AG09319 (cell line): ENCODE data around the gene FAAH2.
"Not testable (repeated sequence)": the region's sequence is repeated elsewhere in the genome, so short reads cannot be mapped to it uniquely, and the experiment has no call there.

Source experiments
- DNase-seq: peaks from one replicate; pipeline ENCODE4 v3.0.0-alpha.2; 2010; ENCODE audit warnings: low read depth; ENCODE audit errors: extremely low read depth
- TF ChIP-seq, protein P1 (sequence below): IDR thresholded peaks from 2 replicates; pipeline ENCODE4 v1.5.1; 2011; ENCODE audit warnings: low read depth, mild to moderate bottlenecking, inconsistent platforms, low read length, moderate library complexity

Gene FAAH2

DNA sequence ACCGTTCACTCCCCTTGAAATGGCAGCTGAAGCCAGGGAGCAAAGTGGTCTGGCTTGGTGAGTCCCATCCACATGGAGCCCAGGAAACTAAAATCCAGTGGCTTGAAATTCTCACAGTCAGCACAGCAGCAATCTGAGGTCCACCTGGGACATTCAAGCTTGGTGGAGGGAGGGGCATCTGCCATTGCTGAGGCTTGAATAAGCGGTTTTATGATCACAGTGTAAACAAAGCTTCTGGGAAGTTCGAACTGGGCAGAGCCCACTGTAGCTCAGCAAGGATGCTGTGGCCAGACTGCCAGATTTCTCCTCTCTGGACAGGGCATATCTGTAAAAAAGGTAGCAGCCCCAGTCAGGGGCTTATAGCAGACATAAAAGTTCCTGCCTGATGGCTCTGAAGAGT lies 15.5 kb upstream of the FAAH2 start:
- TF ChIP-seq, protein P1, sequence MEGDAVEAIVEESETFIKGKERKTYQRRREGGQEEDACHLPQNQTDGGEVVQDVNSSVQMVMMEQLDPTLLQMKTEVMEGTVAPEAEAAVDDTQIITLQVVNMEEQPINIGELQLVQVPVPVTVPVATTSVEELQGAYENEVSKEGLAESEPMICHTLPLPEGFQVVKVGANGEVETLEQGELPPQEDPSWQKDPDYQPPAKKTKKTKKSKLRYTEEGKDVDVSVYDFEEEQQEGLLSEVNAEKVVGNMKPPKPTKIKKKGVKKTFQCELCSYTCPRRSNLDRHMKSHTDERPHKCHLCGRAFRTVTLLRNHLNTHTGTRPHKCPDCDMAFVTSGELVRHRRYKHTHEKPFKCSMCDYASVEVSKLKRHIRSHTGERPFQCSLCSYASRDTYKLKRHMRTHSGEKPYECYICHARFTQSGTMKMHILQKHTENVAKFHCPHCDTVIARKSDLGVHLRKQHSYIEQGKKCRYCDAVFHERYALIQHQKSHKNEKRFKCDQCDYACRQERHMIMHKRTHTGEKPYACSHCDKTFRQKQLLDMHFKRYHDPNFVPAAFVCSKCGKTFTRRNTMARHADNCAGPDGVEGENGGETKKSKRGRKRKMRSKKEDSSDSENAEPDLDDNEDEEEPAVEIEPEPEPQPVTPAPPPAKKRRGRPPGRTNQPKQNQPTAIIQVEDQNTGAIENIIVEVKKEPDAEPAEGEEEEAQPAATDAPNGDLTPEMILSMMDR, result no peak
- DNase-seq, result no peak

DNA sequence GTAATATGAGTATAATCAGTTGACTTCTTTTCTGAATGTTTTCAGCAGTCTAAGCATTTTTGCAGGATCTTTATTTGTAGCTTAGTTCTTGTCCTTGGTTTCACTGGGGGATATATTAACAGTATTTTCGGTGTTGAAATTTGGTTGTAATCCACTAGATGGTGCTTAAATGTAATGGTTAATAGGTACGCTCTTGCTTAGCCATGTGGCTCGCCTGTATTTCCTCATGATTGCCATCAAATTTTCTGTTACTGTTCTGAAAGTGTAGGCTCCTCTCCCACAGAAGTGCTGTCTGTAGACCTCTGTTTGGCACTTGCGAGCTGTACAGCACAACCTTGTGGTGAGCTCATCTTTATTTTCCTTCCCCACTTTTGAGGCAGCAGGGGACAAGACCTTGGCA lies 3.9 kb upstream of the FAAH2 start:
- TF ChIP-seq, protein P1, result no peak
- DNase-seq, result no peak

DNA sequence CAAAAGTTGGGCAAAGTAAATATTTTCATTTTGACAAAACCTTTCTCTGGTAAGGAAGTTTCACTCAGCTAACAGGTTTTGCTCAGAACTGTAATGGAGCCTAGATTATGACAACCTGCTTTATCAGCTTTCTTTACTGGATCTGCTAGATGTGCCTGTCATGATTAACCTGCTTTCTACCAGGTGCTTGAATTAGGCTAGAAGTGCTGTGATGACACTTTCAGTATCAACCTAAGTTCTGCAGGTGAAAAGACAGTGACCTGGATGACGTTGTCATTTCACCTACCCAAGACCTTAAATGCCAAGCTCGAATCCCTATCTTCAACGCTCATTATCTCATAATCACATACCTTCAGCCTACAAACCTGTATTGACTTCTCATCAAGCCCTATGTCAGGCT lies 1.5 kb upstream of the FAAH2 start:
- TF ChIP-seq, protein P1, result no peak
- no peak for DNase-seq

DNA sequence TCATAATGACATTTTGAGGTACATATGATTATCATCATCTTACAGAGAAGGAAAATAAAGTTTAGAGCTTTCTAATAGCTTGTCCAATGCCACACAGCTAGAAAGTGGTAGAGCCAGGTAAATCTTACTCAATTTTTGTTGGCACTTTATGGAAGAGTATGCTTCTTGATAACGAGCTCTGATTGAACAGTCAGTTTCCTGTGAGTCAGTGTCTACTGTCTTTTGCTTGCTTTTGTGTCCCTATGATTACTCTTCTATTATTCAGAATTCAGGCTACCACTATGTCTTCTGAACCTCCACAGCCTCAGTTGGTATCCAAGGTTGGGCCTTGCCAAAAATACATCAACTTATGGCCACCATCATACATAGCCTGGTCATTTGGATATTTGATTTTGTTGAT lies 2.6 kb downstream of the FAAH2 start:
- TF ChIP-seq, protein P1, result no peak
- DNase-seq, result no peak

DNA sequence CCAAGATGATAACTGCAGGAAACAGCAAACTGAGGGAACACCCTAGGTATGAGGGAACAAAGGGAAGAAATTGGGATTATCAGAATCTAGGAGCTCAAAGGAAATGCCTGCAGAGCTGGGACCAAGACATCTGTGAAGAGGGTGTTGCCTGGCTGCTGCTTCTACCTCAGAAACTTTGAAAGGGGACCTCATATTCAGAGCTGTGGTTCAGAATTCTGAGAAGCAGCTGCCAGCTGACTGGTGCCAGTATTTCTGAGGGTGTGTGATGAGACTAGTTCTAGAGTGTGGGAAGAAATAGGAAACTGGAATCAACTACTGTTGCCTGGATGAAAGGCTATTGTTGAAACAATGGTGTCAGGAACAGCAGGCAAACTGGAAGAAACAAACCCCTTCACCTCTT lies 8.5 kb downstream of the FAAH2 start:
- DNase-seq, result no peak
- TF ChIP-seq, protein P1, result no peak

DNA sequence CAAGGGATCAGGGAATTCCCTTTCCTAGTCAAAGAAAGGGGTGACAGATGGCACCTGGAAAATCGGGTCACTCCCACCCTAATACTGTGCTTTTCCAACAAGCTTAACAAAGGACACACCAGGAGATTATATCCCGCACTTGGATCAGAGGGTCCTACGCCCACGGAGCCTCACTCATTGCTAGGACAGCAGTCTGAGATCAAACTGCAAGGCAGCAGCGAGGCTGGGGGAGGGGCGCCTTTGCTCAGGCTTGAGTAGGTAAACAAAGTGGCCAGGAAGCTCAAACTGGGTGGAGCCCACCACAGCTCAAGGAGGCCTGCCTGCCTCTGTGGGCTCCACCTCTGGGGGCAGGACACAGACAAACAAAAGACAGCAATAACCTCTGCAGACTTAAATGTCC lies 9.2 kb downstream of the FAAH2 start:
- not testable (repeated sequence) for DNase-seq

DNA sequence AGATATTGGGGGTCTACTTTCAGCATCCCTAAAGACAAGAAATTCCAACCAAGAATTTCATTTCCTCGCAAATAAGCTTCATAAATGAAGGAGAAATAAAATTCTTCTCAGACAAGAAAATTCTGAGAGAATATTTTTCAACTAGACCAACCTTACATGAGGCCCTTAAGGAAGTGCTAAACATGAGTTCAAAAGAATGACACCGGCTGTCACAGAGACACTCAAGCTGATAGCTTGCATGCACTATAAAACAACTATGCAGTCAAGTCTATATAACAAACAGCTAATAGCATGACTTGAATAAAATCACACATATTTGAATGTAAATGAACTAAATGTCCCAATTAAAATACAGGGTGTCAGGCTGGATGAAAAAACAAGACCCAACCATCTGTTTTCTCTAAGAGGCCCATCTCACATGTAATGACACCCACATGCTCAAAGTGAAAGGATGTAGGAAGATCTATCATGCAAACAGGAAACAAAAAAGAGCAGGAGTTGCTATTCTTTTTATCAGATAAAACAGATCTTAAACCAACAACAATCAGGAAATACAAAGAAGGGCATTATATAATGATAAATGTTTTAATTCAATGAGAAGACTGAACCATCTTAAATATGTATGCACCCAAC lies 27.2 kb downstream of the FAAH2 start:
- TF ChIP-seq, protein P1, result no peak
- DNase-seq, result no peak

DNA sequence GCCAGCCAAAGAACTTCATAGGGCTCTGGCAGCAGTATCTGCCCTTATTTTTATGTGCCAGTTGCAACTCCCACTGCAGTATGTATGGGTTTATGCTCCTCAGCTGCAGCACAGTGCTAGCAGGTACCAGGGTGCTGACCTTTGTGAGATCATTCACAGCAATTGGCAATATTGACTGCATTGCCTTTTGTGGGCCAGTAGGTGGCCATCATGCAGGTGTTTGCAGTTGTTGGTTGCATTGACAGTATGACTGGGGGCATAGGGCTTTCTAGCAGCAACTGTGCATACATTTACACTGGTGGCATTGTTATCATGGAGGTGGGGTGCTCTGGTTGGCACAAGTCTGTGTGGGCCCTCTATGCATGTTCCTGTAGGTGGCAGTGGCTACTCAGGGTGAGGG lies 42.5 kb downstream of the FAAH2 start:
- no peak for DNase-seq
- TF ChIP-seq, protein P1, result no peak

DNA sequence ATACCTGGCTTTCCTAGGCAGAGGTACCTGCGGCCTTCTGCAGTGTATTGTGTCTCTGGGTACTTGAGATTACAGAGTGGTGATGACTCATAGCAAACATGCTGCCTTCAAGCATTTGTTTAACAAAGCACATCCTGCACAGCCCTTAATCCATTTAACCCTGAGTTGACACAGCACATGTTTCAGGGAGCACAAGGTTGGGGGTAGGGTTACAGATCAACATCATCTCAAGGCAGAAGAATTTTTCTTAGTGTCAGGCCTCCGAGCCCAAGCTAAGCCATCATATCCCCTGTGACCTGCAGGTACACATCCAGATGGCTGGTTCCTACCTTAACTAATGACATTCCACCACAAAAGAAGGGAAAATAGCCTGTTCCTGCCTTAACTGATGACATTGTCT lies 49.3 kb downstream of the FAAH2 start:
- DNase-seq, result not testable (repeated sequence)
